Activated CD4-positive, alpha-beta T cell treated with anti-CD3 and anti-CD28 coated beads, Interleukin-2, Interleukin-6, amounts not matched to agents 100 ng/mL and 50 ng/mL, durations not matched to agents 16 hours and 8 hours (primary cell): ENCODE measurements around the gene LRPAP1.
"Not testable (repeated sequence)": the region's sequence is repeated elsewhere in the genome, so short reads cannot be mapped to it uniquely, and the experiment has no call there.

Experiments used
- DNase-seq: peaks from one replicate; pipeline ENCODE4 v3.0.0-alpha.2; 2020

LRPAP1 gene

DNA sequence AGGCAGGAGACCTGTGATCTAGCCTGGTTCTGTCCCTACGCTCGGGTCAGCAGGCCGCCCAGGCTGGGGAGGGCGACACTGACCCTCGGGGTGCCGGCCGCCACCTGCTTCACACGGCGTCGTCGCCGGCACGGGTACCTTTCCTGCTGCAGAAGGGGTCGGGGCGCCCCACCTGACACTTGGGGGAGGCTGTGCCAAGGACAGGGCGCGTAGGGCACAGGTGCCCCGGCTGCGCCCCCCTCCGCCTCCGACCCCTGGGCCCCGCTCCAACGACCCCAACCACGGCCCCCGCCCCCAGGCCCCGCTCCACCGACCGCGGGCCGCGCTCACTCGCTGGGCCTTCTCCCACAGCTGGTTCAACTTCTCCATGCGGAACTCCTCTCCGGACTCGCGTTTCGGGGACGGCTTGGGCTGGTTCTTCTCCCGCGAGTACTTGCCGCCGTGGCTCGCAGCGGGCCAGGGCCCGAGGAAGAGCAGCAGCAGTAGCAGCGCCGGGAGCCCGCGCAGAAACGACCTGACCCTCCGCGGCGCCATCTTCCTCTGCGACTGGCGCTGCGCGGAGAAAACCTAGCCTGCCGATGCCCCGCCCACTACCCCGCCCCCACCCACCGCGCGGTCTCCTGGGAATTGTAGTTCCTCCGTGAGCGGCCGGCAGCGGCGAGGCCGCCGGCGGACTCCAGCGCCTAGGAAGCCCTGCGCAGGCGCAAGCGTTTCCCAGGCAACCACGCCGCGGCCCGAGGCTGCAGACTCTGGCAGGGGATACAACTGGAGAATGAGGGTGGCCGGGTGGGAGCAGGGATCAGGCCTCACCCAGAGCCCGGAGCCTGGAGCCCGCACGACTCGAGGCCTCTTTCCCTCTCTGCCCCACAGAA lies at the start of gene LRPAP1:
Gene LRPAP1 (minus strand): TSS at position 544 of the 872 bp plus-strand sequence. CDS start 10 bp downstream, at position 534.
- DNase-seq: peak; percentile 92

GRCh38 chr4:3581334-3582090 lies 49.3 kb upstream of the LRPAP1 start:
- not testable (repeated sequence) for DNase-seq

GRCh38 chr4:3580859-3581258 lies 48.6 kb upstream of the LRPAP1 start:
- DNase-seq: not testable (repeated sequence)

DNA sequence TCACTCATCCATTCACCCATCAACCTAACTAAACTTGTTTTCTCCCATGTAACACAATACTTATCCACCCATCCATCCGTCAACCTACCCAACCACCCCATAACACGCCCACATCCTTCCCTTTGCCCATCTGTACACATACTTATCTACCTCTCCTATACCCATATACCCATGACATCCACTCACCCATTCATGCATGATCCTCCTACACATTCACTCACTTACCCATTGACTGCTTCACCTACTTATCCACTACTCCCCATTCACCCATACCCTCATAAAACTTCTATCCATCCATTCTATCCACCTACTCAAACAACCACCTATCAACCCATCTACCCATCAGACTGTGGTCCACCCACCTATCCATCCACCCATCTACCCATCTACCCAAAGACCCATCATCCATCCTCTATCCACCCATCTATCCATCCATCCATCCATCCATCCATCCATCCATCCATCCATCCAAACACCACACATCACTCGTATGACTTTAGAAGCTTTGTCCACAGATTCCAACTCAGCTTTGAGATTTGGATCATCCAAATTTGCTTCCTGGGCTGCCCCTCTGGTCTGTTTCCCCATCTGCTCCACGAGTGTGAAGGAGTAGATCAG lies 46.4 kb upstream of the LRPAP1 start:
- DNase-seq: not testable (repeated sequence)

GRCh38 chr4:3578052-3578451 lies 45.8 kb upstream of the LRPAP1 start:
- not testable (repeated sequence) for DNase-seq

DNA sequence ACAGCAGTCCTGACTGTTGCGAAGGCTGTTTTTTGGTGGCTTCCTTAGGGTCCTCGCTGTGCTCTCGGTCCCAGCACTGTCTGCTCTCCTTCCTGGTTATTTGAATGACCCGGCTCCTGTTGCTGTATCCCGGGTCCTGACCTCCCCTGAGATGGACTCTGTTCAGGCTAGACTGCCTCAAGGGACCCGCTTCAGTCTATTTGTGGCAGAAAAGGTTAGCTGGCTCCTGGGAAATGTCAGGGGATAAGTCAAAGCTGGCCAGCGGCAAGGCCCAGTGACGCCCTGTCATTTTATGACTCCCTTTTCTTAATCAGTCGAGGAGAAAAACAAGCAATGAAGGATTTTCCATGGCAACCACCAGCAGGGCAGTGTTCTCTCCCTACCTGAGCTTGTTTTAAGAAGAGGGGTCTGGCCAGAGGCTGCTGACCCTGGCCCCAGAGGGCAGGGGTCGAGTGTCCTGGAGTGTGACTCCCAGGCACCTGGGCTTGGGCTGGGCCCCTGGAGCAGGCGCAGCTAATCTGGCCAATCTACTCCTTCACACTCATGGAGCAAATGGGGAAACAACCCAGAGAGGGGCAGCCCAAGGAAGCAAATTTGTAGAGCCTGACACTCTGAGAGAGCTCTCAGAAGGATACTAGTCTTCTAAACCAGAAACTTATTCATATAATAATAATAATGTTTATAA lies 45.1 kb upstream of the LRPAP1 start:
- DNase-seq: not testable (repeated sequence)

DNA sequence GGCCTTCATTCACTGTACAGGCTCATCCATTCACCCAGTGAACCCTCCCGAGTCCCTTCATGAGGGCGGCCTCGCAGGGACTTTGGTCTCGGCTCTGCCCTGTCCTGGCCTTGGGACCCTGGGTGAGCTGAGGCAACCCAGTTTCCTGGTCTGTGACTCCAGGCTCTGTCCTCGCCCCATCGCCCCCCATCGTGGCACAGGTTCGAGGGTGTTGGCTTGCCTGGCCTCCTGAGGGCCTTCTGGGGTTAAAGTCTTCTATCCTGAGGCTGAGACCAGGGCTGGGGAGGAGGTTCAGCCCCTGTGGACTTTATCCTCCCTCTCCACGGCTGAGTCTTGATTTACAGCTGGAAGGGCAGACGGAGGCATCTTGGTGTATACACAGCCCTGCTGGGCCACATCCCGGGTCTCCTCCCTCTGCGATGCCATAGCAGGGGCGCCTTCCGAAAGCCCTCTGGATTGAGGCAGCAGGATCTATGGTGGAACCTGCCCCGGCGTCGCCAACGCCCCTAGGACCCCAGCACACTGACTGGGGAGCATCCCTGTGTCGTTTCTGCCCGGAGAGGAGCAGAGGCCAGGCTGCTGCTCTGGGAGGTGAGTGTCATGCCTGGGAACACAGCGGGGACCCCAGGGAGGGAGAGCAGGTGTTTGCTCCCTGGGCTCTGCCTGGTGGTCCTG lies 44.4 kb upstream of the LRPAP1 start:
- DNase-seq: not testable (repeated sequence)

GRCh38 chr4:3575426-3576369 lies 43.5 kb upstream of the LRPAP1 start:
- DNase-seq: not testable (repeated sequence)

DNA sequence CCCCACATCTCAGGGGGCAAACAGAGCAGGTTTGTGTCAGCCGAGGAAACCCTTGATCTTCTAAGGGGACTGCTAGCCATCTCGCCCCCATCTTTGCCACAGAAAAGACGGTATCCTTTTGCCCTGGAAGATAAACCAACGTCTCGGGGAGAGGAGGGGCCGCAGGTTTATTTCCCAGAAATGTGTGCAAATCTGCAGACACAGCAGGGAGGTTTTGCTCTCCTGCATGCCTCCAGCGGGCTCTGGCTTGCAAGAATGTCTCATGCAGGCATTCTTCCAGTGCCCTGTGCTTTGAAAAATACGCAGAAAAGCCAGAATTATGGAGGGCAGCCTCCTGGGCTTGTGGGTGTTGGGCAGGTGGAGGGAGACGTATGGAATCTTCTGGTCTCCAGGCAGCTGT lies 42.6 kb upstream of the LRPAP1 start:
- not testable (repeated sequence) for DNase-seq

GRCh38 chr4:3574346-3574745 lies 42.1 kb upstream of the LRPAP1 start:
- not testable (repeated sequence) for DNase-seq

DNA sequence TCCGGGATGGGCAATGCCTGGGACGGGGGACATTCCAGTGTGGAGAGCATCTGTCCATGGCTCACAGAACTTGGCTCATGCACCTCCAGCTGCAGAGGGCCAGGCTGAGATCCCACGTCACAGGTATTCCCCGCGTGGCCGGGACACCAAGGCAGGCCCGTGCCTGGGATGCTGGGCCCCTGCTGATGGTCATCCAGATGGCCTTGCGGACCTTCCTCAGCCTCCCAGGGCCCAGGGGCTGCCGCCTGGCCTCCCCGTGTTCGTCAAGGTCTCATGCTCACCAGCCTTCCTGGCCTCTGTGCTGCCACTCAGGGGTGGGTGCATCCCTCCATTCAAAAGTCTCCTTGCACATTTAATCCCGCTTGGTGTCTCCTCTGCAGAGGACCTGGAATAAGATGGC lies 40.9 kb upstream of the LRPAP1 start:
- DNase-seq: no peak

DNA sequence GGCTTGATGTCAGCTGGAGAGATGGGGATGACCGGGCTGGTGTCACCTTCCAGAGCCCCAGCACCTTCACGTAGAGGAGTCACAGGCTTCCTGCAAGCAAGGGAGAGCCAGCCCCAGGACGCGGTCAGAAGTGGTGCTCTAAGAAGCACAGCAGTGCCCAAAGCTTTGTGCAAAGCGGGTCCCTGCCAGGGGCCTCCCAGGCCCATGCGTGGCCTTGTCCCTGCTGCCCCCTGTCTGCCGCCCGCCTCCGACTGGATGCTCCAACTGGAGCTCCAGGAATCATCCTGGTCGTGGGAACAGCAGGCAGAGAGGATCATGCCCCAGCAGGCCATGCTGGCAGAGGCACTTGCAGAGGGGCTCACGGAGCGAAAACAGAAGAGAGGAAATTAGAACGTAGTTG lies 40.1 kb upstream of the LRPAP1 start:
- no peak for DNase-seq

GRCh38 chr4:3571921-3572320 lies 39.7 kb upstream of the LRPAP1 start:
- DNase-seq: no peak

DNA sequence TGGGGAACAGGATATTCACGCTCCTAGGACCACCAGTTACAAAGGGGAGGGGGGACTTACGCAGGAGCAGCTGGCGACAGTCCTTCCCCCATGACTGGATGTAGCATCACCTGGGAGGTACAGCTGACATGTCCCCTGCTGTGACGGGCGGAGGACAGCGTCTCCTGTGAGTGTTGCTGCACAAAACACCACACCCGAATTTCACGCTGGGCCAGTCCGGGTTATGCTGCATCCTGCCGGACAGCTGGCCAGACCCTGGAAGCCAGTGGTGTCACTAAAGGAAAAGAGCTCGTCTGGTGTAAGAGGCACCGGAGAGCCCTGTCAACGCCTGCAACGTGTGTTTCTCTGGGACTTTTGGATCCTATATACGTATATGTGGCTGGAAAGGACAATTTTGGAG lies 38.7 kb upstream of the LRPAP1 start:
- DNase-seq: not testable (repeated sequence)

- DNase-seq: not testable (repeated sequence)
Measured at GRCh38 chr4:3569611-3570010, 37.4 kb upstream of the LRPAP1 start.

- not testable (repeated sequence) for DNase-seq
Measured at GRCh38 chr4:3566701-3567100, 34.5 kb upstream of the LRPAP1 start.

DNA sequence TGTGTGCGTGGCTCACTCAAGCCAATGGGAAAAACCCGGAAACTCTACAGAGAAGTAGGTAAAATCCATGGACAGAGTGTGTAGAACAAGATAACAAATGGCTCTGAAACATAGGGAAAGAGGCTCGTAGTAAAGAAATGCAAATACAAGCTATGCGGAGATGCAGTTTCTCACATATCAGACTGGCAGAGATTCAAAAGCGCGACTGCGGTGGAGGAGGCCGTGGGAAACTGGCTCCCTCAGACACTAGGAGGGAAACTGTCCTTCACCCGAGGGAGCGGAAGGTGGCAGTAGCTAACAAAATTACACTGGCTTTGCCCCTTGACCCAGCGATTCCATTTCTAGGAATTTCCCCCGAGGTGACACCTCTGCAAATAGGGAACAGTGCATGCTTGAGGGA lies 34.1 kb upstream of the LRPAP1 start:
- not testable (repeated sequence) for DNase-seq

GRCh38 chr4:3564948-3565347 lies 32.7 kb upstream of the LRPAP1 start:
- not testable (repeated sequence) for DNase-seq

DNA sequence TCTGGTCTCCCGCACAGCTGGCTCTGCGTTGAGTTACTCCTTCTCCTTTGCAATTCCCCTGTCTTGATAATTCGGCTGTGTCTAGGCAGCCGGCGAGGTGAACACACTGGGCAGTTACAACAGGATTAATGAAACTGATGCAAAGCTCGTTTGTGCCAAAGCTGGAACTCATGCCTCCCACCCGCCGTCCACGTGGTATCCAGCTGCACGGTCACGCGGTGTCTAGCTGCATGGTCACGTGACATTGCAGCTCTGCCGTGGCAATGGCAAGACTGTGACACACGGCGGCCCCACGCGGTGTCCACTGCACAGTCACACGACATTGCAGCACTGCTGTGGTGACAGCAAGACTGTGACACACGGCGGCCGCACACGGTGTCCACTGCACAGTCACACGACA lies 31.2 kb upstream of the LRPAP1 start:
- DNase-seq: no peak

DNA sequence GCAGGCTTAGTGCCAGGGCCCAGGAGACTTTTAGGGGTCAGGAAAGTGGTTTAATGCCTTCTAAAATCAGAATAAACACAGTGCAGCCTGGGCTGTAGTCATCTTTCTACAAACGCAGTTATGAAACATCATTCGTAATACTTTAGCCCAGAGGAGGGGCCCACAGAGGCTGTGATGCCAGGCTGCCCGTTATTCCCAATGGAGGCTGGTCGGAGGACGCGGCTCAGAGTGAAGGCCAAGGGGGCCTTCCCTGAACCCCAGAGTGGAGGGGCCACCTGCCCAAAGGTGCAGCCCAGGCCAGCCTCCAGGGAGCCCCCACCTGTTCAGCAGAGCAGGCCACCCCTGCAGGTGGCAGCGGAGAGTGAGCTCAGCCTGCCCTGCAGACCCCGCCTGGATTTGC lies 29.9 kb upstream of the LRPAP1 start:
- not testable (repeated sequence) for DNase-seq

GRCh38 chr4:3560465-3560864 lies 28.2 kb upstream of the LRPAP1 start:
- not testable (repeated sequence) for DNase-seq
